HG02571 (cell line): ENCODE data around the gene RELN.

Experiments
- ATAC-seq: cut with Tn5 transposase; IDR thresholded peaks from one replicate; pipeline ENCODE4 v1.9.1; 2021; ENCODE audit warnings: mild to moderate bottlenecking, moderate library complexity; ENCODE audit not compliant: unreplicated experiment

The RELN gene

GRCh38 chr7:103644319-103644718 is 345.1 kb downstream of the RELN start:
- no peak for ATAC-seq

GRCh38 chr7:103640031-103640779 is 349.3 kb downstream of the RELN start:
- ATAC-seq = no peak

- no peak for ATAC-seq
These were observed 351.7 kb downstream of the RELN start for GRCh38 chr7:103637726-103638125.

GRCh38 chr7:103637094-103637493 is 352.4 kb downstream of the RELN start:
- no peak for ATAC-seq

- ATAC-seq = no peak
These were observed 353.3 kb downstream of the RELN start for GRCh38 chr7:103636153-103636552.

- ATAC-seq = no peak
These were observed 356.5 kb downstream of the RELN start for GRCh38 chr7:103632972-103633371.

- ATAC-seq = no peak
These were observed 357.3 kb downstream of the RELN start for GRCh38 chr7:103632005-103632639.

- no peak for ATAC-seq
These were observed 359.1 kb downstream of the RELN start for GRCh38 chr7:103630318-103630717.

- no peak for ATAC-seq
These were observed 360.7 kb downstream of the RELN start for GRCh38 chr7:103628742-103629141.

- ATAC-seq = no peak
These were observed 362.7 kb downstream of the RELN start for GRCh38 chr7:103626776-103627175.

GRCh38 chr7:103622274-103622673 is 367.2 kb downstream of the RELN start:
- no peak for ATAC-seq

GRCh38 chr7:103613655-103614642 is 375.5 kb downstream of the RELN start:
- no peak for ATAC-seq

- no peak for ATAC-seq
These were observed 379.7 kb downstream of the RELN start for GRCh38 chr7:103609778-103610177.

GRCh38 chr7:103605640-103606039 is 383.8 kb downstream of the RELN start:
- no peak for ATAC-seq

- ATAC-seq = no peak
These were observed 391.0 kb downstream of the RELN start for GRCh38 chr7:103598326-103598905.

GRCh38 chr7:103597606-103598005 is 391.9 kb downstream of the RELN start:
- no peak for ATAC-seq

- no peak for ATAC-seq
These were observed 395.3 kb downstream of the RELN start for GRCh38 chr7:103594186-103594585.

GRCh38 chr7:103593691-103594090 is 395.8 kb downstream of the RELN start:
- ATAC-seq = no peak

GRCh38 chr7:103592844-103593243 is 396.6 kb downstream of the RELN start:
- ATAC-seq = no peak

- no peak for ATAC-seq
These were observed 397.3 kb downstream of the RELN start for GRCh38 chr7:103592187-103592586.

- no peak for ATAC-seq
These were observed 409.4 kb downstream of the RELN start for GRCh38 chr7:103580031-103580430.
